LNCAP (cell line): Measurements from ENCODE around the gene DCBLD1.

Experiments used
- TF ChIP-seq, protein P1 (sequence below): fragments of 450-650 bp; IDR thresholded peaks from 2 replicates; pipeline ENCODE4 v1.5.1; 2017; ENCODE audit warnings: mild to moderate bottlenecking

The DCBLD1 gene

DNA sequence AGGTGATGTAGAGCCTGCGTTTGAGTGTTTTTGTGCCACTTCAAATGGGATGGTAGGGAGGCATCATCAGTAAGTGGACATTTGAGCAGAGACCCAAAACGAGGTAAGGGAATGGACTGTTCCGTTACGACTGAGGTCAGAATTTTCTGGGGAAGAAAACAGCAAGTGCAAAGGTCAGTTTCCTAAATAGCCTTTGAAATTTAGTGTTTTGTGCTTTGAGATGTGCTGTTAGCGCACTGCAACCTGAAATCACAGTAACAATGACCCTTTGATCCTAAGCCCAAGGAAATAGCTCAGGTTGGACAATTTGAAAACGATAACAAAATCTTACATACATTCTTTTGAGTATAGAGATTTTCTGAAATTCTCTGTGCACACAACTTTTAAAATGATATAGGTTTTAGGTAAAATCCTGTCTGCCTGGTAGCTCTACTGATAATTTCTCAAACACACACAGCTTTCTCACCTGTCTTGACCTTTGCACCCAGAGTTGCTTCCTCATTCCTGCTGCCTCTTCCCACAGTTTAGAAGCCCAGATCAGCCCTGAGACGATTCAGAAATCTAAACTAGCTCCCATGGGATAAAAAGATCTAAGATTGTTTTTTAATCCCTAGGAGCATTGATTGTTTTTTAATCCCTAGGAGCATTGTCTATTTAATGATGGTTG is 22.1 kb downstream of the DCBLD1 start:
- TF ChIP-seq, protein P1, sequence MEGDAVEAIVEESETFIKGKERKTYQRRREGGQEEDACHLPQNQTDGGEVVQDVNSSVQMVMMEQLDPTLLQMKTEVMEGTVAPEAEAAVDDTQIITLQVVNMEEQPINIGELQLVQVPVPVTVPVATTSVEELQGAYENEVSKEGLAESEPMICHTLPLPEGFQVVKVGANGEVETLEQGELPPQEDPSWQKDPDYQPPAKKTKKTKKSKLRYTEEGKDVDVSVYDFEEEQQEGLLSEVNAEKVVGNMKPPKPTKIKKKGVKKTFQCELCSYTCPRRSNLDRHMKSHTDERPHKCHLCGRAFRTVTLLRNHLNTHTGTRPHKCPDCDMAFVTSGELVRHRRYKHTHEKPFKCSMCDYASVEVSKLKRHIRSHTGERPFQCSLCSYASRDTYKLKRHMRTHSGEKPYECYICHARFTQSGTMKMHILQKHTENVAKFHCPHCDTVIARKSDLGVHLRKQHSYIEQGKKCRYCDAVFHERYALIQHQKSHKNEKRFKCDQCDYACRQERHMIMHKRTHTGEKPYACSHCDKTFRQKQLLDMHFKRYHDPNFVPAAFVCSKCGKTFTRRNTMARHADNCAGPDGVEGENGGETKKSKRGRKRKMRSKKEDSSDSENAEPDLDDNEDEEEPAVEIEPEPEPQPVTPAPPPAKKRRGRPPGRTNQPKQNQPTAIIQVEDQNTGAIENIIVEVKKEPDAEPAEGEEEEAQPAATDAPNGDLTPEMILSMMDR: no peak

DNA sequence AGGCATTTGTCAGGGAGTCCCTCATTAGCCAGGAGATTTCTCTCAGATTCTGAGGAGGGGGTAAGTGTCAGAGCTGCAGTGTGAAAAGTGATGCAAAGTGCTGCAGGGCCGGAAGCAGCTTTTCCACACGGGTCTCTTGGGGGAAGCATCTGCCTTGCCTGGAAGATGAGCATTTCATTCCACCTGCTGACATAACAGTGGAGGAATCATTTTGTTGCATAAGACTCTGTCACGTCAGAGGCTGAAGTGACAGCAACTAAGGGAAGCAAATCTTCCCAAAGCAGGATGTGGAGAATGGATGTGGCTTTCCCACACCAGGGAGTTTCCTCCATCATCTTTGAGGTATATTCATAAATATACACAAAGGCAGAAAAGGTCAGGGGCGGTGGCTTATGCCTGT is 22.8 kb downstream of the DCBLD1 start:
- TF ChIP-seq, protein P1: no peak

DNA sequence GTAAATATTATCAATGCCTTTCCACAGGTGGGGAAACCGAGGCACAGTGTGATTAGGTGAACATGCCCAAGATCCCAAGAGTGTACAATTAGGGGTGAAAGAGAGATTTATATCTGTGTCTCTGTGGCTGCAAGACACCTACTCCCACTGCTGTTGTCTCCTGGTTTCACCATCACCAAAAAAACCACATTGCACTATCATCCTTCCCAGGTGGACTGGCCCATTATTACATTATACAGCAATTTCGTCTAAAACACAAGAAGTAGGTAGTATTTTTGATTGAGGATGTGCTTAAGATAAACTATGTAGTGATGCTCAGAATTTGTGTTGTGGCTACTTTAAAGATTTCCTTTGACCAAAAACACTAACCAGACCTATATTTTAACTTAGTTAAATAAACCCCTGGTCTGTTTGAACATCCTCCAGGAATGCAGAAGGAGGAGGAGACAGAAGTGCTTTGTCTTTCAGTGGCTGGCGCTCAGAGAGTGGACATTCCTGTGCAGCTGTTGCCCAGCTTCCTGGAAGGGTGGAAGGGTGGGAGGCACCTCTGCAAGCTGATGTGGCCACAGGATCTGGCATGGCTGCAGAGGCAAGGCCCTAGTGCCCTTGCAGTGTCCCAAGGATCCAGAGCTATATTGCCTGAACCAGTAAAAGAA is 23.8 kb downstream of the DCBLD1 start:
- TF ChIP-seq, protein P1: no peak

DNA sequence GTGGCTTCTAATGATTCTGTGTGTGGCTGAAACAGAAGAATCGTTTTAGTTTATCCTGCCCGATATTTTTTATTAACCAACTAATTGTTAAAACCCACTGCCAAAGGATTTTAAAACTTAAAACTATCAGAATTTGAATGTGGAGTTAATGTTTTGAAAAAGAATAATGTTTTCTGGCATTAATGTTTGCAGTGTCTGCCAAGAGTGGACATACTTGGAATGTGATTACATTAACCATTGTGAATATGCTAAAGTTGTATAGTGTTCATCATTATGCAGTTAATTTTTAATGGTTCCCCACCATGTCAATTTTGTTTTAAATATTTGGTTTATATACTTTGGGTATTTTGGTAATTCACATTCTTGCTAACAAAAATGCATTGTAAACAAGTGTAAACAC is 24.4 kb downstream of the DCBLD1 start:
- TF ChIP-seq, protein P1: no peak

DNA sequence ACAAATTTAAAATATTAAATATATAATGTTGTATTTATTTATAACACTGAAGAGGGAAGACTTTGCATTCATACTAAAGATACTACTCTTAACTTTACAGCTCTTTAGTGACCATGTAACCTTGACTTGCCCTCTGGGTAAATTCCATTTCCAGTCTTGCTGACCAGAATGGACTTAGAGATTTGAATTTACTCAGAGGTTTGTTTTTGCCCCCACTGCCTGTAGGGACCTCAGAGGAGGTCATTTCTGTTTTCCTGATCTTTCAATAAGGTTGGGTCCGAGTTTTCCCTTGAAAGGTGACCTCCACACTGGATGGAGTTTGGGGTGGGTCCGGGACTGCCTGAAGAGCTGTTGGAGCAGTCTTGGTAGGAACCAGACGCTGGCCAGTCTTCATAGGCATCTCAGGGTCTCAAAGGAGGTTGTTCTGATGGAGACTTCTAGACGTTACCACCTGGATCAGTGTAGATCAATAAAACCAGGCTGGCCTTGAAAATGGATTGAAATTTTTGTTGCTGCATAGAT is 26.0 kb downstream of the DCBLD1 start:
- TF ChIP-seq, protein P1: no peak

DNA sequence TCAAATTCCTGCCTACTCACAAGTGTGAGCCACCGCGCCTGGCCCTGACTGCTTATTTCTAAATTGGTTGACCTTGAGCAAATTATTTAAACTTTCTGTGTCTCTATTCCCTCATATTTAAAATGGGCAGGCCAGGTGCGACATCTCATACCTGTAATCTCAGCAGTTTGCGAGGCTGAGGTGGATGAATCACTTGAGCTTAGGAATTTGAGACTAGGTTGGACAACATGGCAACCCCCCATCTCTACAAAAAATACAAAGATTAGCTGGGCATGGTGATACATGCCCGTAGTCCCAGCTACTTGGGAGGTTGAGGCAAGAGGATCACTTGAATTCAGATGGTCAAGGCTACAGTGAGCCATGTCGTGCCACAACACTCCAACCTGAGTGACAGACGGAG is 26.5 kb downstream of the DCBLD1 start:
- TF ChIP-seq, protein P1: no peak

DNA sequence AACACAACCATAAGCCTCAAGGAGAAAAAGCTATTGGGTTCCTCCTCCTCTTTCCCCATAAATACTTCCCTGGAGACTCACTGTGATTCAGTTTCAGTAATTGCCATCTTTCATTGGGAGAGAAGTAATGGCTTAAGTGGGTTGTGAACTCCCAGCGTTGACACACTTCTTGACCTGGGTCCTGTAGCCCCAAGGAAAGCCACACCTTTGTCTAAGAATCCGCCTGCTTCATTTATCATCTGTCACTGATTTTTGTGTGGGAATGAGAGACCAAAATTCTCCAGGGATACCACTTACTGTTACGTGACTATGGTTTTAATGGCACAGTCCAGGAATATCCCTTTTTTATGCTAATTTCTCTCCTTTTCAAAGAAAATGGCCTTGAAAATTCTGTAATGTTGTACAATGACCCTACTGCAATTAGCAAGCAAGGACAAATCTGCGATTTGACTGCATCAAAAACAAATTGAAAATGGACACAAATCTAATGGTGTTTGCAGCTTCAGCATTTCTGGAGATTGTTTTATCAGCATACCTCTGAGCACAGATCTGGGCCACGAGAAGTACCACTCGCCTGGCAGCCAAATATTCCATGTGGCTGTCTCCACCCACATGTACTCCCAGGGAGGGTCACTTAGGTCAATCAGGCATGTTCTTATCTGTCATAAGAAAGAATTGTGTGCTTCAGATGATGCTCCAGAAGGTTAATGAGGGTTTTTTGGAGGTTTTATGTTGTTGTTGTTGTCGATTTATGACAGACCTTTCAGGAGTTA is 29.8 kb downstream of the DCBLD1 start:
- TF ChIP-seq, protein P1: no peak
